ENCODE data around the gene KCNT2.
A peak's percentile ranks its signal among the peaks of the same experiment; 100 is the strongest.

- TF ChIP-seq CTCF (IDR thresholded peaks at IDR 0.05; ENCODE audit: poor library complexity, severe bottlenecking): peak; percentile 74
- TF ChIP-seq EZH2 (IDR thresholded peaks at IDR 0.05; ENCODE audit: borderline replicate concordance, insufficient read depth, low read length, poor library complexity, severe bottlenecking): no peak
- no peak for TF ChIP-seq REST (IDR thresholded peaks at IDR 0.05; ENCODE audit: borderline replicate concordance)
- TF ChIP-seq POLR2AphosphoS5 (IDR thresholded peaks at IDR 0.05): no peak
- no peak for TF ChIP-seq MXI1 (conservative IDR thresholded peaks at IDR 0.05; ENCODE audit: poor library complexity, severe bottlenecking)
- TF ChIP-seq TAF1 (IDR thresholded peaks at IDR 0.05; ENCODE audit: low read depth): no peak
- TF ChIP-seq EP300 (conservative IDR thresholded peaks at IDR 0.05; ENCODE audit: poor library complexity, severe bottlenecking): no peak
Measured at GRCh38 chr1:196355206-196355786, 252.9 kb downstream of the KCNT2 start.

Measured in neural cell (in vitro differentiated cells).